ENCODE results near the gene ZNF639. TPM values are rescaled to one million over a fixed set of nuclear protein-coding genes. Genes with fewer than 3 reads are reported as not detected.
A peak's percentile ranks its signal among the peaks of the same experiment; 100 is the strongest.

ZNF639 gene
- total and polyA plus RNA-seq, 2 of the 13 experiments (the other 11 are each of a cell fraction or from before 2014, with no cell fraction given) = 11.6 to 42.4 TPM

- TF ChIP-seq, protein P1, sequence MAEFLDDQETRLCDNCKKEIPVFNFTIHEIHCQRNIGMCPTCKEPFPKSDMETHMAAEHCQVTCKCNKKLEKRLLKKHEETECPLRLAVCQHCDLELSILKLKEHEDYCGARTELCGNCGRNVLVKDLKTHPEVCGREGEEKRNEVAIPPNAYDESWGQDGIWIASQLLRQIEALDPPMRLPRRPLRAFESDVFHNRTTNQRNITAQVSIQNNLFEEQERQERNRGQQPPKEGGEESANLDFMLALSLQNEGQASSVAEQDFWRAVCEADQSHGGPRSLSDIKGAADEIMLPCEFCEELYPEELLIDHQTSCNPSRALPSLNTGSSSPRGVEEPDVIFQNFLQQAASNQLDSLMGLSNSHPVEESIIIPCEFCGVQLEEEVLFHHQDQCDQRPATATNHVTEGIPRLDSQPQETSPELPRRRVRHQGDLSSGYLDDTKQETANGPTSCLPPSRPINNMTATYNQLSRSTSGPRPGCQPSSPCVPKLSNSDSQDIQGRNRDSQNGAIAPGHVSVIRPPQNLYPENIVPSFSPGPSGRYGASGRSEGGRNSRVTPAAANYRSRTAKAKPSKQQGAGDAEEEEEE (CRISPR knock-in tag; IDR thresholded peaks at IDR 0.05; ENCODE audit: borderline replicate concordance) = no peak
- peak; percentile 95 for TF ChIP-seq KMT2B (CRISPR knock-in tag; IDR thresholded peaks at IDR 0.05)
- no peak for TF ChIP-seq CENPT (CRISPR knock-in tag; IDR thresholded peaks at IDR 0.05; ENCODE audit: low read depth)
- no peak for TF ChIP-seq MIER3 (CRISPR knock-in tag; IDR thresholded peaks at IDR 0.05; ENCODE audit: borderline replicate concordance)
- TF ChIP-seq TBL1XR1 (IDR thresholded peaks at IDR 0.05; ENCODE audit: borderline replicate concordance, low read length, partially characterized antibody) = no peak
- TF ChIP-seq HCFC1 (IDR thresholded peaks at IDR 0.05; ENCODE audit: low read depth, low read length) = peak; percentile 75
- TF ChIP-seq HNF4A (CRISPR knock-in tag; IDR thresholded peaks at IDR 0.05) = no peak
- peak; percentile 77 for TF ChIP-seq DR1 (CRISPR knock-in tag; IDR thresholded peaks at IDR 0.05)
- no peak for TF ChIP-seq RCOR2 (CRISPR knock-in tag; IDR thresholded peaks at IDR 0.05)
- no peak for TF ChIP-seq SOX6 (IDR thresholded peaks at IDR 0.05)
- peak; percentile 6; the same call in 1 of the 2 replicates for TF ChIP-seq SOX6 (CRISPR knock-in tag; IDR thresholded peaks at IDR 0.05)
- TF ChIP-seq MNT (IDR thresholded peaks at IDR 0.05) = no peak; the same call in 1 of the 2 replicates
- no peak for TF ChIP-seq ZNF7 (CRISPR knock-in tag; IDR thresholded peaks at IDR 0.05)
- TF ChIP-seq ZFYVE20 (CRISPR knock-in tag; IDR thresholded peaks at IDR 0.05; ENCODE audit: borderline replicate concordance, low read depth) = no peak
- 0 out of 2 replicates have a peak, but pooled peaks have one; percentile 10 for TF ChIP-seq RFX5 (IDR thresholded peaks at IDR 0.05; ENCODE audit: low read depth, low read length)
- no peak for TF ChIP-seq ZNF12 (CRISPR knock-in tag; IDR thresholded peaks at IDR 0.05)
- no peak for TF ChIP-seq PHF5A (CRISPR knock-in tag; IDR thresholded peaks at IDR 0.05; ENCODE audit: low read depth, unreplicated experiment)
- TF ChIP-seq SMARCC2 (IDR thresholded peaks at IDR 0.05) = no peak
- no peak for TF ChIP-seq ZNF225 (CRISPR knock-in tag; IDR thresholded peaks at IDR 0.05)
- no peak for TF ChIP-seq MAFF (IDR thresholded peaks at IDR 0.05; ENCODE audit: low read depth, low read length)
- TF ChIP-seq ZNF737 (CRISPR knock-in tag; IDR thresholded peaks at IDR 0.05; ENCODE audit: borderline replicate concordance) = no peak
- no peak for TF ChIP-seq POLR2AphosphoS2 (IDR thresholded peaks at IDR 0.05; ENCODE audit: low read depth, low read length)
- peak; percentile 77 for TF ChIP-seq MXD4 (CRISPR knock-in tag; IDR thresholded peaks at IDR 0.05)
- no peak for TF ChIP-seq PLSCR1 (CRISPR knock-in tag; IDR thresholded peaks at IDR 0.05; ENCODE audit: borderline replicate concordance)
- TF ChIP-seq NFE2L2 (IDR thresholded peaks at IDR 0.05; ENCODE audit: low read length) = no peak
- no peak for TF ChIP-seq AHR (CRISPR knock-in tag; IDR thresholded peaks at IDR 0.05)
Observed at GRCh38 chr3:179347345-179348194, 24.7 kb downstream of the ZNF639 start, which contains the start of gene MFN1 (continued).
